Keratinocyte (primary cell): Measurements from ENCODE around the gene LFNG. TPM values are rescaled to one million over a fixed set of nuclear protein-coding genes. Genes with fewer than 3 reads are reported as not detected.

Source experiments
- DNase-seq: peaks from one replicate; pipeline ENCODE4 v3.0.0-alpha.2; 2011; ENCODE audit warnings: low read depth, missing footprints, low spot score
- FAIRE-seq: peaks from 2 replicates; lab custom pipeline; 2011; peaks lifted over from hg19 to GRCh38; lab: Jason Lieb, UNC
- H2AFZ ChIP-seq: 2 replicates; pipeline ENCODE4 v1.6.0; 2012; ENCODE audit warnings: low read length, control low read depth, inconsistent platforms; ENCODE audit not compliant: control insufficient read depth
- H3K27ac ChIP-seq: 2 replicates; pipeline ENCODE4 v1.5.1; 2011; ENCODE audit warnings: low read length; ENCODE audit not compliant: control insufficient read depth, insufficient read depth
- H3K27me3 ChIP-seq: 3 replicates; pipeline ENCODE4 v1.6.0; 2011; ENCODE audit warnings: low read length; ENCODE audit not compliant: control insufficient read depth, insufficient read depth; ENCODE audit errors: extremely low read depth
- H3K36me3 ChIP-seq, 2 experiments: 2 replicates in 1 of 2; 3 replicates in 1 of 2; pipeline ENCODE4 v1.5.1; 2011; ENCODE audit warnings: low read length in 2 of 2, mild to moderate bottlenecking in 1 of 2; ENCODE audit not compliant: control insufficient read depth in 2 of 2, insufficient read depth in 2 of 2; ENCODE audit errors: extremely low read depth in 1 of 2
- H3K4me1 ChIP-seq: 3 replicates; pipeline ENCODE4 v1.5.1; 2011; ENCODE audit warnings: low read length; ENCODE audit not compliant: control insufficient read depth, insufficient read depth; ENCODE audit errors: extremely low read depth
- H3K4me2 ChIP-seq: 3 replicates; pipeline ENCODE4 v1.6.0; 2011; ENCODE audit warnings: low read depth, low read length; ENCODE audit not compliant: control insufficient read depth, insufficient read depth; ENCODE audit errors: extremely low read depth
- H3K4me3 ChIP-seq, 3 experiments: fragments of 200-600 bp in 1 of 3; sonication (generic) in 1 of 3; 2 replicates in 2 of 3; 3 replicates in 1 of 3; pipeline ENCODE4 v1.5.1; 2011 to 2016; ENCODE audit warnings: low read length in 3 of 3, mild to moderate bottlenecking in 3 of 3, control low read depth in 2 of 3, inconsistent platforms in 1 of 3, low read depth in 1 of 3, mixed read lengths in 1 of 3, mixed run types in 1 of 3, moderate library complexity in 1 of 3; ENCODE audit not compliant: control insufficient read depth in 2 of 3, insufficient read depth in 2 of 3; ENCODE audit errors: extremely low read depth in 1 of 3
- H3K79me2 ChIP-seq: 2 replicates; pipeline ENCODE4 v1.6.0; 2012; ENCODE audit warnings: low read length; ENCODE audit not compliant: control insufficient read depth, insufficient read depth
- H3K9ac ChIP-seq: 3 replicates; pipeline ENCODE4 v1.6.0; 2011; ENCODE audit warnings: low read length; ENCODE audit not compliant: control insufficient read depth, insufficient read depth; ENCODE audit errors: extremely low read depth
- H3K9me1 ChIP-seq: 3 replicates; pipeline ENCODE4 v1.6.0; 2011; ENCODE audit warnings: low read length; ENCODE audit not compliant: control insufficient read depth, insufficient read depth; ENCODE audit errors: extremely low read depth
- H3K9me3 ChIP-seq: 2 replicates; pipeline ENCODE4 v1.5.1; 2012; ENCODE audit warnings: low read depth, low read length; ENCODE audit not compliant: control insufficient read depth
- H4K20me1 ChIP-seq: 3 replicates; pipeline ENCODE4 v1.6.0; 2011; ENCODE audit warnings: low read length; ENCODE audit not compliant: control insufficient read depth, insufficient read depth; ENCODE audit errors: extremely low read depth
- CTCF ChIP-seq, 3 experiments: IDR thresholded peaks in 1 of 3; conservative IDR thresholded peaks in 1 of 3; optimal IDR thresholded peaks in 1 of 3; 2 replicates in 2 of 3; 3 replicates in 1 of 3; pipeline versions ENCODE3 to v1.5.1; 2011; ENCODE audit warnings: low read length in 3 of 3, mild to moderate bottlenecking in 3 of 3, moderate library complexity in 2 of 3, control low read depth in 1 of 3, inconsistent platforms in 1 of 3; ENCODE audit not compliant: insufficient read depth in 2 of 3; ENCODE audit errors: extremely low read depth in 1 of 3
- EZH2 ChIP-seq: IDR thresholded peaks from one replicate; pipeline ENCODE4 v1.6.1; 2012; ENCODE audit warnings: inconsistent platforms, mild to moderate bottlenecking, low read length, moderate library complexity
- dilution Hi-C: fragments of 300-500 bp; cut with MboI; formaldehyde crosslinking; loops from one replicate; pipeline ENCODE4 v1.7.0; 2020; ENCODE audit warnings: low sequenced_read_pairs; ENCODE audit not compliant: extremely low pct_ligation_motif_present
- polyA plus RNA-seq, 5 experiments: library from polyadenylated mRNA; depleted of rRNA in 3 of 5; stranded (reverse) in 3 of 5; stranded (forward) in 1 of 5; unstranded in 1 of 5; fragments of >200 nt; gene quantifications; 1 replicate in 1 of 5; 2 replicates in 3 of 5; 3 replicates in 1 of 5; pipeline versions ENCODE4 v1.2.1 to v1.2.3, GENCODE V29; 2011 to 2012; ENCODE audit warnings: missing spikeins in 2 of 5, low read depth in 1 of 5, low replicate concordance in 1 of 5

The LFNG gene
- polyA plus RNA-seq, 1 donor (not counting 4 experiments of a cell fraction or from before 2014, with no cell fraction given), result 17.7 TPM

GRCh38 chr7:2555121-2556052, 35.8 kb downstream of the LFNG start, which contains the start of gene BRAT1:
Gene BRAT1, minus strand, starts transcription at chr7:2555524. Its CDS starts 1,093 bp downstream, at chr7:2554431.
- no peak for FAIRE-seq
- peak within 1 kb of the TSS; percentile 92 for H3K9ac ChIP-seq

GRCh38 chr7:2558629-2559282, 39.2 kb downstream of the LFNG start, which contains the start of gene IQCE:
Gene IQCE, plus strand, starts transcription at chr7:2558979. Its CDS starts 203 bp downstream, at chr7:2559182.
- H3K36me3 ChIP-seq, result no peaks in the 10 kb centered on the region

More at GRCh38 chr7:2555121-2556052, 35.8 kb downstream of the LFNG start, which contains the start of gene BRAT1:
- peak within 1 kb of the TSS; percentile 83 for H2AFZ ChIP-seq
- TF ChIP-seq CTCF (optimal IDR thresholded peaks at IDR 0.05 in 1 of 3, IDR thresholded peaks at IDR 0.05 in 1 of 3, conservative IDR thresholded peaks at IDR 0.05 in 1 of 3; ENCODE audit: extremely low read depth in 1 of 3, insufficient read depth in 2 of 3, low read length in 3 of 3) (peak in 2 of 3 experiments; percentile 24 to 68), EZH2 (no peak)
- H3K36me3 ChIP-seq, result peaks cover 2 to 3% of the 10 kb centered on the region in 2 experiments
- H3K9me1 ChIP-seq, result no peaks in the 10 kb centered on the region
- no peaks in the 10 kb centered on the region for H3K9me3 ChIP-seq
- H3K4me1 ChIP-seq, result peaks cover 22% of the 10 kb centered on the region
- DNase-seq, result peak; percentile 58
- peak within 1 kb of the TSS; percentile 94 for H3K4me2 ChIP-seq
- H4K20me1 ChIP-seq, result no peaks in the 10 kb centered on the region
- H3K79me2 ChIP-seq, result peaks cover 25% of the 10 kb centered on the region
- H3K27ac ChIP-seq, result peak within 1 kb of the TSS; percentile 92
- peak within 1 kb of the TSS; percentile 59 to 69 (median 65) for H3K4me3 ChIP-seq
- H3K27me3 ChIP-seq, result no peaks in the 10 kb centered on the region
- dilution Hi-C loops, result no loop called here

More at GRCh38 chr7:2558629-2559282, 39.2 kb downstream of the LFNG start, which contains the start of gene IQCE:
- no peaks in the 10 kb centered on the region for H4K20me1 ChIP-seq
- peak within 1 kb of the TSS; percentile 86 for H2AFZ ChIP-seq
- TF ChIP-seq CTCF (optimal IDR thresholded peaks at IDR 0.05 in 1 of 3, IDR thresholded peaks at IDR 0.05 in 1 of 3, conservative IDR thresholded peaks at IDR 0.05 in 1 of 3; ENCODE audit: extremely low read depth in 1 of 3, insufficient read depth in 2 of 3, low read length in 3 of 3) (no peak), EZH2 (no peak)
- no peaks in the 10 kb centered on the region for H3K9me1 ChIP-seq
- peak within 1 kb of the TSS; percentile 67 for H3K27ac ChIP-seq
- FAIRE-seq (no peak), DNase-seq (no peak)
- H3K9ac ChIP-seq, result peak within 1 kb of the TSS; percentile 83
- dilution Hi-C loops, result no loop called here
- no peaks in the 10 kb centered on the region for H3K9me3 ChIP-seq
- peak within 1 kb of the TSS; percentile 84 for H3K4me2 ChIP-seq
- H3K4me1 ChIP-seq, result peaks cover 16% of the 10 kb centered on the region
- peak within 1 kb of the TSS; percentile 71 to 91 (median 78) for H3K4me3 ChIP-seq
- H3K79me2 ChIP-seq, result peaks cover 20% of the 10 kb centered on the region
- H3K27me3 ChIP-seq, result no peaks in the 10 kb centered on the region
